HG02973 (cell line): ENCODE measurements around the gene TBCD.
"Not testable (repeated sequence)": the region's sequence is repeated elsewhere in the genome, so short reads cannot be mapped to it uniquely, and the experiment has no call there.

ENCODE experiments used
- ATAC-seq: cut with Tn5 transposase; IDR thresholded peaks from one replicate; pipeline ENCODE4 v1.9.1; 2021; ENCODE audit warnings: moderate library complexity; ENCODE audit not compliant: unreplicated experiment

Gene TBCD

GRCh38 chr17:82964451-82964850 is 212.6 kb downstream of the TBCD start:
- ATAC-seq = not testable (repeated sequence)

- ATAC-seq = no peak
Measured at GRCh38 chr17:82964851-82965341, 213.0 kb downstream of the TBCD start.

DNA sequence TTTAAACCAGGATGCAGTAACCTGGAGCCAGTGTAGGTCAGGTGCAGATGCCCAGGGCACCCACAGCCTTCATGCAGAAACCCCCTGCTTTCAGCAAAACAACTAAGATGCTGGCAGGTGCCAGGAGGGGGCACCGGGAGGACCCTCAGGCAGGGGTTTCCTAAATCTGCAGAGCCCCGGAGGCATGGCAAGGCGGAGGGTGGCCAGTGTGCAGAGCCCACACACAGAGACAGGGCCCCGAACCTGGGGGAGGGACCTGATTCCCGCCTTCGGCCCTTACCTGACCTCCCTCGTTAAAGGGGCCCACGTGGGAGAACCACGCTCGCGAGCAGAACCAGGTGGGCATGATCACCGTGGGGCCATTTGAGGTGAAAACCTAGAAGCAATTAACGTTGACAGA is 213.5 kb downstream of the TBCD start:
- no peak for ATAC-seq

DNA sequence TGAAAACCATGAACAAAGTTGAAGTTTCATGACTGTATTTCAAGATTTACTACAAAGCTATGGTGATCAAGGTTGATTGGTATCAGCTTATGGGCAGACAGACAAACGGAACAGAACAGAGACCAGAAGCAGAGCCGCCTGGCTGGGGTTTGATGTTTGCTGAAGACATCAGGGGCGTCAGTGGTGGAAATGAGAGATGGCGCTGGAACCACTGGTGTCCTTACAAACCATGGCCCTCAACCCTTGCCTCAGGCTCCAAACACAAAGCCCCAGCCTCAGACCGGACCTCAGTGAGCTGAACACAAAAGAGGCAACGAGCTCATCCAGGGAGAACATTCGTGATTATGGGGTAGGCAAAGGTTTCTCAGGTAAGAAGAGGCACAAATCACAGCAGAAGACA is 214.6 kb downstream of the TBCD start:
- no peak for ATAC-seq

- no peak for ATAC-seq
Measured at GRCh38 chr17:82967268-82968032, 215.6 kb downstream of the TBCD start.

GRCh38 chr17:82968033-82968841 is 216.4 kb downstream of the TBCD start:
- ATAC-seq = not testable (repeated sequence)

DNA sequence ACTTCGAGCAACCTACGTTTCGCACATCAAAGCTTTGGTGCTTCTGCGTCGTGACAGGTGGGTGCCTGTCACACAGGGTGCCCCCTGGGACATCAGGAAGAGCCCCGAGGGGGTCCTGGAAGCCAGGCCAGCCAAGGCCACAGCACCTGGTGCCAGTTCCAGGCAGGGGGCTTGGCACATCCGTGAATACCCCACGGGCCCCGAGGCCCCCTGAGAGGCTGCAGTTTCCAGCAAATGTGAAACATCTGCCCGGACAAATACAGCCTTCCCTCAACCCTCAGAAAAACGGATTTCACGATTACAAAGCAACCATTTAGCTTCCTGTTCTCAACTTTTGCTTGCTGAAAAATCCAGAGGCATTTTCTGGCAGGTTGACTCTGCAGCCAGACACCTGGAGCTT is 218.2 kb downstream of the TBCD start:
- no peak for ATAC-seq

- no peak for ATAC-seq
Measured at GRCh38 chr17:82970818-82971590, 219.1 kb downstream of the TBCD start.

- no peak for ATAC-seq
Measured at GRCh38 chr17:82972836-82973372, 221.0 kb downstream of the TBCD start.

- no peak for ATAC-seq
Measured at GRCh38 chr17:82973456-82974135, 221.7 kb downstream of the TBCD start.

GRCh38 chr17:82974136-82974952 is 222.5 kb downstream of the TBCD start:
- no peak for ATAC-seq

- no peak for ATAC-seq
Measured at GRCh38 chr17:82976982-82977488, 225.2 kb downstream of the TBCD start.

DNA sequence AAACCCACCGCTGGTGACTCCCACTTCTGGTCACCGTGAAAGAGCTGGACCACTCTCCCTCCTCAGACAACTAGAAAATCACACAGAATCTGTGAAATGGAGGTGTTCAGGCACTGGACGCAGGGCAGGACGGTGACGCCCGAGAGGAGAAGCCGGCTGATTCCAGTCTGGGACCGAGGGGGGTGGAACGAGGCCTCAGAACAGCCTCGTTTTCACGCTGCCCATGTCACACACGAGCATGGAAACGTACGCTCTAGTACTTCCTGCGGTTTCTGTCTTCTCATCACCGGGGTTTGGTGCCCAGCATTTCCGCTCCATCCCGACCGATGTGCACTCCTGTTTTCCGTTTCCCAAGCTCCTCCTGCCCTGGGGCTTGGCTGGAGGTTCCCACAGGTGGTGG is 225.7 kb downstream of the TBCD start:
- no peak for ATAC-seq

DNA sequence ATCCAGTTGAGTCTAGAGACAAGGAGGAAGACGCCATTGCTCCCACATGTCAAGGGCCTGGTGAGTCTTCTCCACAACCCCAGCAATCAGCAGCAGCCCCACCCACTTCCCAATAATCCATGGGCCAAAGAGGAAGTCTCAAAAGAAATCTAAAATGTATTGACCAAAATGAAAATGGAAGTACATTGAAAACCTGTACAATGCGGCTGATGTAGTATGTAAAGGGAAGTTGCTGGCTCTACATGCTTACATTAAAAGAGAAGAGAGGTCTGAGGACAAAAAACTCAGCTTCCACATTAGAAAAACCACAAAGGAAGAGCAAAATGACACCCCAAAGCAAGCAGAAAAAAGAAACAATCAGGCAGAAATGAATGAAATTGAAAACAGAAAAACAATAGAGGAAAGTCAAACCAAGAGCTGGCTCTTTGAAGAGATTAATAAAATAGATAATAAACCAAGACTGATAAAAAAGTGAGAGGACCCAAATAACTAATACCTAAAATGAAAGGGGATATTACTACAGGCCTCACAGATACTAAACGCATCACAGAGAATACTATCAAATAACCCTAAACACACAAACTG is 227.0 kb downstream of the TBCD start:
- ATAC-seq = no peak

GRCh38 chr17:82979718-82980117 is 227.9 kb downstream of the TBCD start:
- no peak for ATAC-seq

DNA sequence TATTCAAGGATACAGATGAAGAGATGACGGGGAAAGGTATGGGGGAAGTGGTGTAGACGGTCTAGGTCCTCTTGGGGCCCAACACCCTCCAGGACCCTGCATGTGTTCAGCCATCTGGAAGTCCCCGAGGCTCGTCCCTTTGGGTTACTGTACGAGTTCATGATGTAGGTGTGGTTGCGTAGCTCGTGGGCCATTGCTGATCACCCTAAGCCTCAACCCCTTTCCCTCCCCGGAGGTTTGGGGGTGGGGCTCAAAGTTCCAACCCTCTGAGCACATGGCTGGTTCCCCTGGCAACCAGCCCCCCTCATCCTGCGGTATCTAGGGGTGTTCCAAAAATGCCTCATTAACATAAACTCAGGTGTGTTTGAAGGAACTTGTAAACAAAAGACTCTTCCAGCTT is 228.8 kb downstream of the TBCD start:
- ATAC-seq = no peak

DNA sequence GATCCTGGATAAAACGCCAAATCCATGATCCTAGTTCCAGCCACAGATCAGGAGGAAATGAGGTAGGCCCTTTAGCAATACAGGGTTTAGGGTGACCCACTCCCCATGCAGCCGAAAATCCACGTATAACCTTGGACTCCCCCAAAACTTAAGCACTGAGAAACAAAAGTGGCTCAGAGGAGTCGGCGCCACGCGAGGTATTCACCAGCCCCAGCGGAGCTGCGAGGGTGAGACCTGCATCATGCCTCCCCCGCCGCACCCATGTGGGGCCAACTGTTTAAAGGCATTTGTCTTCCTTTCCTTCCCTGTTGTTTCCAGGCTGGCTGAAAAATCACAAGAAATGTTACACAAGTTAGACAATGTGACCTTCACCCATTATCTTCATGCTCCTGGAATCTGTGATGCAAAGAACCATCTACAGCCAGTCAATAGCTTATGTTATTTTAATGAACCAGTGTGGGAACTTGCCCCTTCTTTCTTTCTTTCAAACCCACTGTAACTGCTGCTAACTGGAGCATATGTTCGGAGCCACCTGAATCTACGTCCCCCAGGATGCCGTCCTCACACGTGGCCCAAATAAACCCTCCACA is 229.4 kb downstream of the TBCD start:
- no peak for ATAC-seq

DNA sequence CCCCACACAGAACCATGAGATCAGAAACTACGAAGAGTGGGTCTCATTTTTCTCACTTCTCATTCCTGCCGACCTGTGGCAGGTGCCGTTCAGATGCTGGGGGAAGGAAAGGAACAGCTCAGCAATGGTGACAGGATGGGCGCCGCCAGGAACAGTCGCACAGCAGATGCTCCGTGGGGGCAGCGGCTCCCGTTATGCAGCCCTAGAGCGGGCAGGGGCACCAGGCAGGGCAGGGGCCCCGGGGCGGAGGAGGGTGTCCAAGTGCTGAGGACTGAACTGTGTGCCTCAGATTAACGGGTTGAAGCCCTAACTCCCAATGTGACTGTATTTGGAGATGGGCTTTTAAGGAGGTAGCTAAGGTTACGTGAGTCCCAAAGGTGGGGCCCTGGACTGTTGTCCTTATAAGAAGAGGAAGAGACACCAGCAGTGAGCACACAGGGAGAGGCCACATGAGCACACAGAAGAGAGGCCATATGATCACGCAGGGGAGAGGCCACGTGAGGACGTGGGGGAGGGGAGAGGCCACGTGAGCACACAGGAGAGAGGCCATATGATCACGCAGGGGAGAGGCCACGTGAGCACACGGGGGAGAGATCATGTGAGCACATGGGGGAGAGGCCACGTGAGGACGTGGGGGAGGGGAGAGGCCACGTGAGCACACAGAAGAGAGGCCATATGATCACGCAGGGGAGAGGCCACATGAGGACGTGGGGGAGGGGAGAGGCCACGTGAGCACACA is 231.8 kb downstream of the TBCD start:
- no peak for ATAC-seq
